ENCODE results near the gene SDCCAG8. TPM values are rescaled to one million over a fixed set of nuclear protein-coding genes. Genes with fewer than 3 reads are reported as not detected.

SDCCAG8 gene
- total RNA-seq, 2 experiments from 2014 or later: 18.3 to 21.2 TPM

DNA sequence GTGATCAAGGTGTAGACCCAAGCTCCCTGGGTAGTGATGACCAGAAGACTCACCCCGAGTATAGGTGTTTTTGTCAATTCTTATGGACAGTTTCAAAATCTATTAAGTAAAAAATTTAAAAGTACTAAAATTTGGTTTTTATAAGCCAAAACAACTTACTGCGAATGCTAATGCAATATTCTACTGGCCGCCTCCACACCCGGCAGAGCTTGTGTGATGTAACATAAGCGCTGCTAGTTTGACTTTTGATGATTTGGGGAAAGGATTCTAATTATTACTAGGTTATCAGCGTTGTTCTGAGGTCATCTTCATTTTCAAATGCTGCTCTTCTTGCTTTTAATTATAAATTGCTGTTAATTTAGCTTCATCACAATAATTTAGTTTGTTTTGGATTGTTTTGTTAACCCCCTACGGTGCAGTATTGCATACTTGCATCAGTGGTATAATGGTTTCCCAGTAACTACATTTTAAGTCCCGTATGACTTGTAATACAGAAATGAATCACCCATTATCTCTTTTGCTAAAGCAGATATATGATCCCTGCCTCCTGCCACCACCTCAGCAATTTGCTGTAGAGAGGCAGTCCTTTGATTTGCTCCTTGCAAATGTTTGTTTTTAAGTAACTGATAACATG, 178.0 kb downstream of the SDCCAG8 start:
- ChIA-PET POLR2A (interaction anchor here (0.6 kb wide), 1 partner anchor 1575 kb away, joined by 3 read pairs; no protein-coding TSS in a partner anchor), CTCF (interaction anchor here (0.6 kb wide), 1 partner anchor 158 kb away, joined by 3 read pairs; no protein-coding TSS in a partner anchor)
- no peaks in the 10 kb centered on the region for H3K4me1 ChIP-seq (ENCODE audit: insufficient read depth, low read length)
- DNase-seq (no peak), ATAC-seq (ENCODE audit: poor library complexity) (no peak)
- no peak overlapping the region for H3K27ac ChIP-seq (ENCODE audit: low read depth in 1 of 2, low read length in 2 of 2)
- no peak overlapping the region for H3K4me3 ChIP-seq (ENCODE audit: low read length)
- H3K27ac Mint-ChIP-seq: no peak overlapping the region
- no peaks in the 10 kb centered on the region for H3K9me3 Mint-ChIP-seq
- peaks cover 29% of the 10 kb centered on the region for H3K36me3 Mint-ChIP-seq (ENCODE audit: low read depth)
- no peak overlapping the region for H3K4me3 Mint-ChIP-seq
- H3K4me1 Mint-ChIP-seq (ENCODE audit: low read depth): no peaks in the 10 kb centered on the region
- H3K27me3 ChIP-seq (ENCODE audit: control insufficient read depth in 1 of 2, insufficient read depth in 2 of 2, low read length in 2 of 2): no peaks in the 10 kb centered on the region
- intact Hi-C loops (cut with DNase I, micrococcal nuclease): no loop called here
- no peaks in the 10 kb centered on the region for H3K9me3 ChIP-seq (ENCODE audit: control insufficient read depth in 1 of 2, insufficient read depth in 1 of 2, low read length in 2 of 2)
- H3K27me3 Mint-ChIP-seq: no peaks in the 10 kb centered on the region
- peaks cover 2% of the 10 kb centered on the region for H3K36me3 ChIP-seq (ENCODE audit: insufficient read depth, low read length)
- TF ChIP-seq, protein P1, sequence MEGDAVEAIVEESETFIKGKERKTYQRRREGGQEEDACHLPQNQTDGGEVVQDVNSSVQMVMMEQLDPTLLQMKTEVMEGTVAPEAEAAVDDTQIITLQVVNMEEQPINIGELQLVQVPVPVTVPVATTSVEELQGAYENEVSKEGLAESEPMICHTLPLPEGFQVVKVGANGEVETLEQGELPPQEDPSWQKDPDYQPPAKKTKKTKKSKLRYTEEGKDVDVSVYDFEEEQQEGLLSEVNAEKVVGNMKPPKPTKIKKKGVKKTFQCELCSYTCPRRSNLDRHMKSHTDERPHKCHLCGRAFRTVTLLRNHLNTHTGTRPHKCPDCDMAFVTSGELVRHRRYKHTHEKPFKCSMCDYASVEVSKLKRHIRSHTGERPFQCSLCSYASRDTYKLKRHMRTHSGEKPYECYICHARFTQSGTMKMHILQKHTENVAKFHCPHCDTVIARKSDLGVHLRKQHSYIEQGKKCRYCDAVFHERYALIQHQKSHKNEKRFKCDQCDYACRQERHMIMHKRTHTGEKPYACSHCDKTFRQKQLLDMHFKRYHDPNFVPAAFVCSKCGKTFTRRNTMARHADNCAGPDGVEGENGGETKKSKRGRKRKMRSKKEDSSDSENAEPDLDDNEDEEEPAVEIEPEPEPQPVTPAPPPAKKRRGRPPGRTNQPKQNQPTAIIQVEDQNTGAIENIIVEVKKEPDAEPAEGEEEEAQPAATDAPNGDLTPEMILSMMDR (IDR thresholded peaks at IDR 0.05): no peak

DNA sequence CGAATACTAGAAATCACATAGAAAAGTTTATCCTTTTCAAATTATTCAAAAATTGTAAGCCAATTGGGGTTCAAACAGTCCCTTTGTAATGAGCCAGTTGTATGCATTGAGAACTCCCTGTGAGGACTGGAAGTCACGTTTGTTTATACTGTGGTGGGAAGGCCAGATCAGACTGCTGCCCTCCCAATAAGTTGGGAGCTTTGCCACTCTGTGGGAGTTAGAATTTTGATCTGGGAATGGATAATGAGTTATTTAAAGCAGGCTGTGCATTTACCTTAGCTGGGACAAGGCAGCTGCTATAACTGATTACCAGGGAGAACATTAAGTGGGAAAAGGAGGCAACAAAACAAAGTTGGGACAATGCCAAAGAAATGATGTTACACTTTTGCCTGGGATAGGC, 178.8 kb downstream of the SDCCAG8 start:
- Histone ChIP-seq H3K27me3 (ENCODE audit: control insufficient read depth in 1 of 2, insufficient read depth in 2 of 2, low read length in 2 of 2) (no peaks in the 10 kb centered on the region), H3K4me1 (ENCODE audit: insufficient read depth, low read length) (no peaks in the 10 kb centered on the region), H3K4me3 (ENCODE audit: low read length) (no peak overlapping the region), H3K27ac (ENCODE audit: low read depth in 1 of 2, low read length in 2 of 2) (no peak overlapping the region), H3K9me3 (ENCODE audit: control insufficient read depth in 1 of 2, insufficient read depth in 1 of 2, low read length in 2 of 2) (no peaks in the 10 kb centered on the region), H3K36me3 (ENCODE audit: insufficient read depth, low read length) (no peaks in the 10 kb centered on the region)
- POLR2A ChIA-PET: interaction anchor here (0.6 kb wide), 2 partner anchors 114 to 1574 kb away, joined by 3 to 7 read pairs; no protein-coding TSS in a partner anchor
- CTCF ChIA-PET: no interaction called here
- TF ChIP-seq, protein P1 (IDR thresholded peaks at IDR 0.05): no peak
- H3K27me3 Mint-ChIP-seq: no peaks in the 10 kb centered on the region
- H3K4me1 Mint-ChIP-seq (ENCODE audit: low read depth): no peaks in the 10 kb centered on the region
- peaks cover 28% of the 10 kb centered on the region for H3K36me3 Mint-ChIP-seq (ENCODE audit: low read depth)
- H3K4me3 Mint-ChIP-seq: no peak overlapping the region
- ATAC-seq (ENCODE audit: poor library complexity) (no peak), DNase-seq (no peak)
- H3K27ac Mint-ChIP-seq: no peak overlapping the region
- intact Hi-C loops (cut with DNase I, micrococcal nuclease): no loop called here
- no peaks in the 10 kb centered on the region for H3K9me3 Mint-ChIP-seq

DNA sequence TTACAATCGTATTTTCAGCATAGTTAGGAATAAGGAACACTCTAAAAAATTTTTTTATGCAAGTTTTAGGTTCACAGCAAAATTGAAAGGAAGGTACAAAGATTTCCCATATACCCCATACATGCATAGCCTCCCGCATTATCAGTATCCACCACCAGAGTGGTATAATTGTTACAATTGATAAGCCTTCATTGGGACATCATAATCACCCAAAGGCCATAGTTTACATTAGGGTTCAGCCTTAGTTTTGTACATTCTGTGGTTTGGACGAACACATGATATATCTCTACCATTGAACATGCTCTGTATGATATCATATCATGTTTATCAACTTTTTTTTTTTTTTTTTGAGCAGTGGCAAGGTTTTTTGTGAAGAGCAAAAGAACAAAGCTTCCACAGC, 180.0 kb downstream of the SDCCAG8 start:
- no peak overlapping the region for H3K27ac Mint-ChIP-seq
- ATAC-seq (ENCODE audit: poor library complexity) (no peak), DNase-seq (no peak)
- no peaks in the 10 kb centered on the region for H3K4me1 Mint-ChIP-seq (ENCODE audit: low read depth)
- H3K4me3 ChIP-seq (ENCODE audit: low read length): no peak overlapping the region
- no peaks in the 10 kb centered on the region for H3K4me1 ChIP-seq (ENCODE audit: insufficient read depth, low read length)
- H3K27ac ChIP-seq (ENCODE audit: low read depth in 1 of 2, low read length in 2 of 2): no peak overlapping the region
- POLR2A ChIA-PET: no interaction called here
- H3K9me3 ChIP-seq (ENCODE audit: control insufficient read depth in 1 of 2, insufficient read depth in 1 of 2, low read length in 2 of 2): no peaks in the 10 kb centered on the region
- no peaks in the 10 kb centered on the region for H3K27me3 Mint-ChIP-seq
- CTCF ChIA-PET: no interaction called here
- no peak overlapping the region for H3K4me3 Mint-ChIP-seq
- H3K9me3 Mint-ChIP-seq: no peaks in the 10 kb centered on the region
- H3K27me3 ChIP-seq (ENCODE audit: control insufficient read depth in 1 of 2, insufficient read depth in 2 of 2, low read length in 2 of 2): no peaks in the 10 kb centered on the region
- peaks cover 22% of the 10 kb centered on the region for H3K36me3 Mint-ChIP-seq (ENCODE audit: low read depth)
- TF ChIP-seq, protein P1 (IDR thresholded peaks at IDR 0.05): no peak
- intact Hi-C loops (cut with DNase I, micrococcal nuclease): no loop called here
- no peaks in the 10 kb centered on the region for H3K36me3 ChIP-seq (ENCODE audit: insufficient read depth, low read length)

Measured in CD4-positive, alpha-beta T cell (primary cell).